ENCODE results near the gene S100A8. TPM values are rescaled to one million over a fixed set of nuclear protein-coding genes. Genes with fewer than 3 reads are reported as not detected.

The S100A8 gene
- total RNA-seq, 1 experiment from 2014 or later, result not detected

- in situ Hi-C loops (cut with HindIII; ENCODE audit: low pct_unique_long_range_greater_than_20kb, low sequenced_read_pairs), result loop anchor here (10.0 to 25.0 kb wide), 2 partner anchors 145 to 263 kb away; partner anchors contain the start of genes S100A14 and S100A16
- 0 out of 2 replicates have a peak, but pooled peaks have one; percentile 12 for ATAC-seq
- Histone ChIP-seq H3K27me3 (ENCODE audit: control insufficient read depth, insufficient read depth, low read length) (peaks cover 14% of the 10 kb centered on the region), H3K36me3 (ENCODE audit: control insufficient read depth, insufficient read depth, low read length) (no peaks in the 10 kb centered on the region), H3K4me1 (ENCODE audit: control insufficient read depth, insufficient read depth, low read length) (peaks cover 7% of the 10 kb centered on the region; the same call in 1 of the 2 replicates), H3K4me3 (ENCODE audit: low read depth in 2 of 2, low read length in 2 of 2) (no peak overlapping the region), H3K27ac (ENCODE audit: low read length) (no peak overlapping the region), H3K9me3 (ENCODE audit: control insufficient read depth, insufficient read depth, low read depth, low read length) (no peaks in the 10 kb centered on the region)
- CTCF ChIA-PET, result no interaction called here
- POLR2A ChIA-PET, result interaction anchor here (0.6 kb wide), 1 partner anchor 65 kb away, joined by 6 read pairs; no protein-coding TSS in a partner anchor
- DNase-seq (ENCODE audit: low read depth, low spot score), result no peak
- intact Hi-C loops (cut with micrococcal nuclease; ENCODE audit: unreplicated experiment), result no loop called here
- no TSS peak for BruUV-seq (replicated peaks)
- TF ChIP-seq POLR2AphosphoS5 (IDR thresholded peaks at IDR 0.05; ENCODE audit: low read depth, low read length) (no peak), TCF7L2 (IDR thresholded peaks at IDR 0.05; ENCODE audit: low read depth, low read length) (no peak), SIN3A (IDR thresholded peaks at IDR 0.05; ENCODE audit: borderline replicate concordance, insufficient read depth, low read depth, low read length) (no peak), REST (IDR thresholded peaks at IDR 0.05; ENCODE audit: insufficient read depth in 1 of 2, low read depth in 2 of 2, low read length in 1 of 2) (no peak)
- TF ChIP-seq, protein P1, sequence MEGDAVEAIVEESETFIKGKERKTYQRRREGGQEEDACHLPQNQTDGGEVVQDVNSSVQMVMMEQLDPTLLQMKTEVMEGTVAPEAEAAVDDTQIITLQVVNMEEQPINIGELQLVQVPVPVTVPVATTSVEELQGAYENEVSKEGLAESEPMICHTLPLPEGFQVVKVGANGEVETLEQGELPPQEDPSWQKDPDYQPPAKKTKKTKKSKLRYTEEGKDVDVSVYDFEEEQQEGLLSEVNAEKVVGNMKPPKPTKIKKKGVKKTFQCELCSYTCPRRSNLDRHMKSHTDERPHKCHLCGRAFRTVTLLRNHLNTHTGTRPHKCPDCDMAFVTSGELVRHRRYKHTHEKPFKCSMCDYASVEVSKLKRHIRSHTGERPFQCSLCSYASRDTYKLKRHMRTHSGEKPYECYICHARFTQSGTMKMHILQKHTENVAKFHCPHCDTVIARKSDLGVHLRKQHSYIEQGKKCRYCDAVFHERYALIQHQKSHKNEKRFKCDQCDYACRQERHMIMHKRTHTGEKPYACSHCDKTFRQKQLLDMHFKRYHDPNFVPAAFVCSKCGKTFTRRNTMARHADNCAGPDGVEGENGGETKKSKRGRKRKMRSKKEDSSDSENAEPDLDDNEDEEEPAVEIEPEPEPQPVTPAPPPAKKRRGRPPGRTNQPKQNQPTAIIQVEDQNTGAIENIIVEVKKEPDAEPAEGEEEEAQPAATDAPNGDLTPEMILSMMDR (IDR thresholded peaks at IDR 0.05), result no peak
These were observed 41.2 kb downstream of the S100A8 start for GRCh38 chr1:153349363-153350320.

GRCh38 chr1:153348511-153349362, 42.1 kb downstream of the S100A8 start, which contains the start of gene PGLYRP4:
PGLYRP4 (minus strand) TSS chr1:153348841; CDS start chr1:153347932, 909 bp downstream.
- Histone ChIP-seq H3K36me3 (ENCODE audit: control insufficient read depth, insufficient read depth, low read length) (no peaks in the 10 kb centered on the region), H3K9me3 (ENCODE audit: control insufficient read depth, insufficient read depth, low read depth, low read length) (no peaks in the 10 kb centered on the region), H3K27me3 (ENCODE audit: control insufficient read depth, insufficient read depth, low read length) (peaks cover 14% of the 10 kb centered on the region), H3K4me1 (ENCODE audit: control insufficient read depth, insufficient read depth, low read length) (peaks cover 7% of the 10 kb centered on the region; the same call in 1 of the 2 replicates), H3K4me3 (ENCODE audit: low read depth in 2 of 2, low read length in 2 of 2) (no peak within 1 kb of the TSS), H3K27ac (ENCODE audit: low read length) (no peak within 1 kb of the TSS)
- BruUV-seq (replicated peaks), result no TSS peak
- ChIA-PET POLR2A (no interaction called here), CTCF (interaction anchor here (0.6 kb wide), 1 partner anchor 159 kb away, joined by 3 read pairs; no protein-coding TSS in a partner anchor)
- intact Hi-C loops (cut with micrococcal nuclease; ENCODE audit: unreplicated experiment) (no loop called here), in situ Hi-C loops (cut with HindIII; ENCODE audit: low pct_unique_long_range_greater_than_20kb, low sequenced_read_pairs) (no loop called here)
- DNase-seq (ENCODE audit: low read depth, low spot score) (no peak), ATAC-seq (0 out of 2 replicates have a peak, but pooled peaks have one; percentile 41)
- TF ChIP-seq TCF7L2 (IDR thresholded peaks at IDR 0.05; ENCODE audit: low read depth, low read length), result no peak
- TF ChIP-seq, protein P1 (IDR thresholded peaks at IDR 0.05), result no peak
- TF ChIP-seq SIN3A (IDR thresholded peaks at IDR 0.05; ENCODE audit: borderline replicate concordance, insufficient read depth, low read depth, low read length), result no peak
- TF ChIP-seq POLR2AphosphoS5 (IDR thresholded peaks at IDR 0.05; ENCODE audit: low read depth, low read length), result no peak
- no peak for TF ChIP-seq REST (IDR thresholded peaks at IDR 0.05; ENCODE audit: insufficient read depth in 1 of 2, low read depth in 2 of 2, low read length in 1 of 2)
